ENCODE data around the gene ISG20L2. TPM values are rescaled to one million over a fixed set of nuclear protein-coding genes. Genes with fewer than 3 reads are reported as not detected.

ISG20L2 gene, protein sequence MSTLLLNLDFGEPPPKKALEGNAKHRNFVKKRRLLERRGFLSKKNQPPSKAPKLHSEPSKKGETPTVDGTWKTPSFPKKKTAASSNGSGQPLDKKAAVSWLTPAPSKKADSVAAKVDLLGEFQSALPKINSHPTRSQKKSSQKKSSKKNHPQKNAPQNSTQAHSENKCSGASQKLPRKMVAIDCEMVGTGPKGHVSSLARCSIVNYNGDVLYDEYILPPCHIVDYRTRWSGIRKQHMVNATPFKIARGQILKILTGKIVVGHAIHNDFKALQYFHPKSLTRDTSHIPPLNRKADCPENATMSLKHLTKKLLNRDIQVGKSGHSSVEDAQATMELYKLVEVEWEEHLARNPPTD
- total RNA-seq (76.7 TPM), polyA plus RNA-seq (10 to 100 TPM; 15.8 to 17.8 (median 17.0) TPM)

DNA sequence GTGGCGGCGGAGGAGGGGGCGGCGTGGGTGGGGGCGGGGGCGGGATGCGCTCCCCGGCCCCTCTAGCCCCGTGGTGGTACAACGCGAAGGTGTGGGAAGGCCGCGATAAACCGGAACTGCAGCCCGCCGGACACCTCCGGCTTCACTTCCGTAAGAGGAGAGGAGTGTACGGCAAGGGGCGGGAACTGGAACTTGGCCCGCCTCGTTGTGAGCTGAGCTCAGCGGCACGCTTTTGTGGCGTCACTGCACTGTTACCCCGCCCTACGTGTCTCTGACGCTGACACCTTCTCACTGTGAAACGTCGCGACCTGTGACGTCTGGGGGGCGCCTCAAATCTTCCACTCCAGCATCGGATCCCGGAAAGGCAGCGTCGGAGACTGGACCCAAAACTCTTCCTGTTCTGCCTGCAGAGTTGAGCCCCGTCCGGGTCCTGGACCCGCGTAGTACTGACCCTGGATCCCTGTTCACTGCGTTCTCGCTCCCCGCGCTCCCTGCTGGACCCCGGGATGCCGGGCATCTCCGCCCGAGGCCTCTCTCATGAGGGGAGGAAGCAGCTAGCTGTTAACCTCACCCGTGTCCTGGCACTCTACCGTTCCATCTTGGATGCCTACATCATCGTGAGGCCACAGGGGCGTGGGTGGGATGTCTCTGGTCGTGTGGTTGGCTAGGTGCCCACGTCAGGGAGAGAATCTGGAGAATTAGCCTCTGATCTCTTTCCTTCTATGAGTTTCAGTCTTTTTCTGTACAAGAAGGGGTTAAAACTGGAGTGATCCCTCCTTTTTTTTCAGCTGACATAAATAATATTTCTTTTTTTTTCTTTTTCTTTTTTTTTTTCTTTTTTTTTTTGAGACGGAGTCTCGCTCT, at the start of gene ISG20L2:
TSS of gene ISG20L2 (minus strand) at position 168 of the 864 bp plus-strand sequence. CDS start 1,114 bp downstream, outside the sequence.
- H3K27ac ChIP-seq (ENCODE audit: insufficient read depth, low read length, poor library complexity, severe bottlenecking), result peak within 1 kb of the TSS; percentile 99
- Mint-ChIP-seq H3K4me1 (peaks cover under 1 to 25% (median 17%) of the 10 kb centered on the region in 4 donors), H3K27ac (peak within 1 kb of the TSS in 2 of 3 donors; percentile 86 to 96), H3K36me3 (peaks cover 12% of the 10 kb centered on the region), H3K4me3 (peak within 1 kb of the TSS in 1 of 4 donors; percentile 66), H3K9me3 (no peaks in the 10 kb centered on the region), H3K27me3 (no peaks in the 10 kb centered on the region)
- peaks cover 15% of the 10 kb centered on the region for H3K36me3 ChIP-seq (ENCODE audit: control insufficient read depth, insufficient read depth, low read length)
- no peaks in the 10 kb centered on the region for H3K9me3 ChIP-seq (ENCODE audit: control insufficient read depth in 2 of 2, low read length in 2 of 2)
- DNase-seq (peak; percentile 95 to 99 (median 96)), ATAC-seq (ENCODE audit: low read depth in 2 of 2) (peak; percentile 94)
- H3K27me3 ChIP-seq (ENCODE audit: control insufficient read depth, insufficient read depth, low read length), result no peaks in the 10 kb centered on the region
- peaks cover 48% of the 10 kb centered on the region for H3K4me1 ChIP-seq (ENCODE audit: control insufficient read depth, insufficient read depth, low read length, poor library complexity, severe bottlenecking)
- H3K4me3 ChIP-seq (ENCODE audit: low read depth, low read length), result peak within 1 kb of the TSS; percentile 96

DNA sequence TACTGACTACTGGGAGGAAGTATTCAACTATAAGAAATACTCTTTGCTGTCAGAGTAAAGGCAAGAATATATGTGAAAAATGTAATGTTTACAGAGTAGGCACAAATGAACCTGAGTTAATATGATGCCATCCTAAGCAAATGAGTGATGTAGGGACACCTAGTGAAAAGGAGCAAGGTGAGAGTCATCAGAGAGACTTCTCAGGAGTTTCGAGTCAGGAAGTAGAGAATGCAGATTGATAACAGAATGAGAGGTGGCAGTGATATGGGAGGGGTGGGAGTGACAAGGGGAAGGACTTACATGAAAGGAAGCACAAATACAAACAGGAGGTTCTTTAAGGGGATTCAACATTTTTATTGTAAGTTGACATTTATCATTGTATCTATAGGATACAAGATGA, 49.0 kb upstream of the ISG20L2 start:
- no peaks in the 10 kb centered on the region for H3K27me3 ChIP-seq (ENCODE audit: control insufficient read depth, insufficient read depth, low read length)
- Mint-ChIP-seq H3K27me3 (no peaks in the 10 kb centered on the region), H3K36me3 (peaks cover 18% of the 10 kb centered on the region), H3K27ac (peak overlapping the region; percentile 2 to 57 (median 32)), H3K4me1 (peaks cover 23 to 56% (median 48%) of the 10 kb centered on the region in 4 donors), H3K9me3 (no peaks in the 10 kb centered on the region), H3K4me3 (peak overlapping the region in 1 of 4 donors; percentile 44)
- no peak overlapping the region for H3K27ac ChIP-seq (ENCODE audit: insufficient read depth, low read length, poor library complexity, severe bottlenecking)
- peaks cover 27% of the 10 kb centered on the region for H3K4me1 ChIP-seq (ENCODE audit: control insufficient read depth, insufficient read depth, low read length, poor library complexity, severe bottlenecking)
- H3K36me3 ChIP-seq (ENCODE audit: control insufficient read depth, insufficient read depth, low read length), result peaks cover 23% of the 10 kb centered on the region
- H3K9me3 ChIP-seq (ENCODE audit: control insufficient read depth in 2 of 2, low read length in 2 of 2), result no peaks in the 10 kb centered on the region
- no peak for DNase-seq
- no peak overlapping the region for H3K4me3 ChIP-seq (ENCODE audit: low read depth, low read length)
- no peak for ATAC-seq (ENCODE audit: low read depth in 2 of 2)

DNA sequence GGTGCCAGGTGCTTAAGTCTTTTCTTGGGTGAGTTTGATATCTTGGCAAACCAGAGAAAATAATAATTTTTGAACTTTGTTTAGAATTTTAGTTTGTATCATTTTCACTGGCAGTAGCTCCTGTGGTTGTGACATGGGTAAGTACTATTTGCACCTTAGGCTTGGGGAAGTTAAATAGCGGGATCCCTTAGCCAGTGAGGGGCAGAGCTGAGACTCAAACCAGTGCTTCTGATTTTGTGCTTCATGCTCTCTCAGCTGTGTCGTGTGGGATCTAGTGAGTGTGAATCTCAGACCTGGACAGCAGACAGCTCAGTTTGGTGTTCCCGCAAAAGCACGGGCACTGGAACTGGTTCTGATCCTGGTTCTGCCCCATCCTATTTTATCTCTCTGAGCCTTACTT, 48.4 kb upstream of the ISG20L2 start:
- Mint-ChIP-seq H3K9me3 (no peaks in the 10 kb centered on the region), H3K27ac (peak overlapping the region in 2 of 3 donors; percentile 5 to 32), H3K36me3 (peaks cover 12% of the 10 kb centered on the region), H3K4me1 (peaks cover 17 to 57% (median 50%) of the 10 kb centered on the region in 4 donors), H3K27me3 (no peaks in the 10 kb centered on the region), H3K4me3 (no peak overlapping the region)
- H3K27ac ChIP-seq (ENCODE audit: insufficient read depth, low read length, poor library complexity, severe bottlenecking), result no peak overlapping the region
- H3K4me1 ChIP-seq (ENCODE audit: control insufficient read depth, insufficient read depth, low read length, poor library complexity, severe bottlenecking), result peaks cover 27% of the 10 kb centered on the region
- H3K4me3 ChIP-seq (ENCODE audit: low read depth, low read length), result no peak overlapping the region
- no peaks in the 10 kb centered on the region for H3K27me3 ChIP-seq (ENCODE audit: control insufficient read depth, insufficient read depth, low read length)
- H3K36me3 ChIP-seq (ENCODE audit: control insufficient read depth, insufficient read depth, low read length), result peaks cover 17% of the 10 kb centered on the region
- DNase-seq, result no peak
- no peaks in the 10 kb centered on the region for H3K9me3 ChIP-seq (ENCODE audit: control insufficient read depth in 2 of 2, low read length in 2 of 2)
- no peak for ATAC-seq (ENCODE audit: low read depth in 2 of 2)

DNA sequence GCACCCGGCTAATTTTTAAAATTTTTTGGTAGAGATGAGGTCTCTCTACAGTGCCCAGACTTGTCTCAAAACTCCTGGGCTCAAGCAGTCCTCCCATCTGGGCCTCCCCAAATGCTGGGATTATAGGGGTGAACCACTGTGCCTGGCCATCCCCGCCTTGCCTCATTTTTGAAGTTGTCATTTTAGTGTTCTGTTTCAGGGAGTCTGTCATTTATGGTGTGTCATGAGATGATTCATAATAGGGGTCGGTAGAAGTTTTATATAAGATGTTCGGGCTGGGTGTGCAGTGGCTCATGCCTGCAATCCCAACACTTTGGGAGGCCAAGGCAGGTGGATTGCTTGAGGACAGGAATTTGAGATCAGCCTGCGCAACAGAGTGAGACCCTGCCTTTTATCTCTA, 47.2 kb upstream of the ISG20L2 start:
- H3K27me3 ChIP-seq (ENCODE audit: control insufficient read depth, insufficient read depth, low read length), result no peaks in the 10 kb centered on the region
- H3K4me1 ChIP-seq (ENCODE audit: control insufficient read depth, insufficient read depth, low read length, poor library complexity, severe bottlenecking), result peaks cover 33% of the 10 kb centered on the region
- H3K9me3 ChIP-seq (ENCODE audit: control insufficient read depth in 2 of 2, low read length in 2 of 2), result no peaks in the 10 kb centered on the region
- DNase-seq (no peak), ATAC-seq (ENCODE audit: low read depth in 2 of 2) (no peak)
- no peak overlapping the region for H3K27ac ChIP-seq (ENCODE audit: insufficient read depth, low read length, poor library complexity, severe bottlenecking)
- H3K4me1 Mint-ChIP-seq, result peaks cover 15 to 57% (median 46%) of the 10 kb centered on the region in 4 donors
- H3K4me3 ChIP-seq (ENCODE audit: low read depth, low read length), result no peak overlapping the region
- H3K4me3 Mint-ChIP-seq, result peak overlapping the region in 1 of 4 donors; percentile 45
- H3K36me3 Mint-ChIP-seq, result peaks cover 8% of the 10 kb centered on the region
- no peaks in the 10 kb centered on the region for H3K27me3 Mint-ChIP-seq
- H3K27ac Mint-ChIP-seq, result peak overlapping the region in 1 of 3 donors; percentile 47
- H3K9me3 Mint-ChIP-seq, result no peaks in the 10 kb centered on the region
- H3K36me3 ChIP-seq (ENCODE audit: control insufficient read depth, insufficient read depth, low read length), result peaks cover 20% of the 10 kb centered on the region

DNA sequence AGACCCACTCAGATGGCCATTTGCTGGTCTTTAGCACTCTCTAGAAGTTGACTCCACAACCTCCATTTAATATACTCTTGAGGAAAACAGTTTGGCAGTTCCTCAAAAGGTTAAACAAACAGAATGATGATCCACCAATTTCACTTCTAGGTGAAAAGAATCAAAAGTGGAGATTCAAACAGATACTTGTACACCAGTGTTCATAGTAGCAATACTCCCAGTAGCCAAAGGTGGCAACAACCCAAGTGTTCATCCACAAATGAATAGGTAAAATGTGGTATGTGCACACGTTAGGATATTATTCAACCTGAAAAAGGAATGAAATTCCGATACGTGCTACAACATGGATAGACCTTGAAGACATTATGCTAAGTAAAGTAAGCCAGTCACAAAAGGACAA, 45.0 kb upstream of the ISG20L2 start:
- H3K27me3 Mint-ChIP-seq, result no peaks in the 10 kb centered on the region
- H3K9me3 Mint-ChIP-seq, result no peaks in the 10 kb centered on the region
- Histone ChIP-seq H3K36me3 (ENCODE audit: control insufficient read depth, insufficient read depth, low read length) (peaks cover 22% of the 10 kb centered on the region), H3K4me1 (ENCODE audit: control insufficient read depth, insufficient read depth, low read length, poor library complexity, severe bottlenecking) (peaks cover 53% of the 10 kb centered on the region), H3K4me3 (ENCODE audit: low read depth, low read length) (no peak overlapping the region), H3K27me3 (ENCODE audit: control insufficient read depth, insufficient read depth, low read length) (no peaks in the 10 kb centered on the region), H3K9me3 (ENCODE audit: control insufficient read depth in 2 of 2, low read length in 2 of 2) (no peaks in the 10 kb centered on the region), H3K27ac (ENCODE audit: insufficient read depth, low read length, poor library complexity, severe bottlenecking) (no peak overlapping the region)
- ATAC-seq (ENCODE audit: low read depth in 2 of 2) (no peak), DNase-seq (peak in 1 of 3 donors; percentile 29)
- H3K4me3 Mint-ChIP-seq, result peak overlapping the region in 1 of 4 donors; percentile 60
- peak overlapping the region in 1 of 3 donors; percentile 47 for H3K27ac Mint-ChIP-seq
- peaks cover 18% of the 10 kb centered on the region for H3K36me3 Mint-ChIP-seq
- peaks cover 24 to 76% (median 56%) of the 10 kb centered on the region in 4 donors for H3K4me1 Mint-ChIP-seq

DNA sequence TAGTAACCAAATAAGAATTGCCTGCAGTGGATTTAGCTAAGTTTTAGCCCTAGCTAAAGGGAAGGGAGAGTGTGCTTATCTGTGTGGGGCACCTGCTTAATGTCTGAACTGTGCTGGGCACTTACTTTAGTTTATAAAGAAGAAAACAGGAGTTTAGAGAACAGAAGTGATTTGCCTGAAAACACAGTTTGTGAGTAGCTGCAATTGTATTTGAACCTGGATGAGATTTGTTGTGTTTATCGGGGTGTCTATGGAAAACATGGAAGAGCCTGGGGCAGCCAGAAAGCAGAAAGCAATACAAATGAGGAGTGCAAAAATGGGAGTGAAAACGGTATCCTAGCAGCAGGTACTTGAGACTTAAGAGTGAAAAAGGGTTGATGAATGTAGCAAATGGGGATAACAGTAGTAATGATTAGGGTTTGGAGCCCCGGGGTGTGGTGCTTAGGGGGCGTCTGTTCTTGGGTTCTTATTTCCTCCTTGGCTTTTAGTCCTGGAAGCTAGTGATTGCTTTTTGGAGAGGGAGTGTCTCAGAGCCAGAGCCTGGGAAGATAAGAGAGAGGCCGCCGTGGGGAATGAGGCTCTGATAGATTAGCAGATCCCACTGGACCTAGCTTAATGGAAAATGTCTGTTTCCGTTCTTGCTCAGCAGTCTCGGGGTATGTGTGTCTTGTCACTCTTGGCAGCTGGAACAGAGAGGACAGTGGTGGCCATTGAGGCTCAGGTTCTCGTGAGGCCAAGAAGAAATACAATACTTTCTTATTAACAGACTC, 44.3 kb upstream of the ISG20L2 start:
- Mint-ChIP-seq H3K27me3 (no peaks in the 10 kb centered on the region), H3K4me3 (peak overlapping the region in 1 of 4 donors; percentile 60), H3K27ac (peak overlapping the region; percentile 1 to 50 (median 47)), H3K4me1 (peaks cover 25 to 76% (median 54%) of the 10 kb centered on the region in 4 donors), H3K9me3 (no peaks in the 10 kb centered on the region), H3K36me3 (peaks cover 21% of the 10 kb centered on the region)
- Histone ChIP-seq H3K36me3 (ENCODE audit: control insufficient read depth, insufficient read depth, low read length) (peaks cover 22% of the 10 kb centered on the region), H3K4me3 (ENCODE audit: low read depth, low read length) (no peak overlapping the region), H3K27ac (ENCODE audit: insufficient read depth, low read length, poor library complexity, severe bottlenecking) (no peak overlapping the region), H3K27me3 (ENCODE audit: control insufficient read depth, insufficient read depth, low read length) (no peaks in the 10 kb centered on the region), H3K4me1 (ENCODE audit: control insufficient read depth, insufficient read depth, low read length, poor library complexity, severe bottlenecking) (peaks cover 58% of the 10 kb centered on the region), H3K9me3 (ENCODE audit: control insufficient read depth in 2 of 2, low read length in 2 of 2) (no peaks in the 10 kb centered on the region)
- ATAC-seq (ENCODE audit: low read depth in 2 of 2), result no peak
- DNase-seq, result no peak

DNA sequence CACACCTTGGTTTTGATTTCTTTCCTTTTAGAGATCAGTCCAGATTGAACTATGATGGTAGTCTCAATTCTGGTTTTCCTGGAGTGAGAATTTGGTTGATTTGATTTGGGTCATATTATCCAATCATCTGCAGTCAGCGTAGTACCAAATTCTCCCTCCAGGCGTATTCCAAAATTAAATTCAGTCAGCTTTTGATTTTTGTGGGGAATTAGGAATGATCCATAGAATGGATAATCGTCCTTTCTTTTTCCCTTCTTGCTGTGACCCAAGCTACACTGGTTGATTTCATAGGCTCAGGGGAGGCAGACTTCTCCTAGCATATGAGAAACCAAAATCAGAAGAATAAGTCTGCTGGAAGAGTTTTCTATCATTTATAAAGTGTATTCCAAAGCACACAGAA, 43.7 kb upstream of the ISG20L2 start:
- Histone ChIP-seq H3K4me1 (ENCODE audit: control insufficient read depth, insufficient read depth, low read length, poor library complexity, severe bottlenecking) (peaks cover 54% of the 10 kb centered on the region), H3K9me3 (ENCODE audit: control insufficient read depth in 2 of 2, low read length in 2 of 2) (no peaks in the 10 kb centered on the region), H3K36me3 (ENCODE audit: control insufficient read depth, insufficient read depth, low read length) (peaks cover 22% of the 10 kb centered on the region), H3K4me3 (ENCODE audit: low read depth, low read length) (no peak overlapping the region), H3K27ac (ENCODE audit: insufficient read depth, low read length, poor library complexity, severe bottlenecking) (no peak overlapping the region), H3K27me3 (ENCODE audit: control insufficient read depth, insufficient read depth, low read length) (no peaks in the 10 kb centered on the region)
- H3K27ac Mint-ChIP-seq, result peak overlapping the region in 1 of 3 donors; percentile 47
- H3K4me3 Mint-ChIP-seq, result peak overlapping the region in 1 of 4 donors; percentile 60
- H3K36me3 Mint-ChIP-seq, result peaks cover 21% of the 10 kb centered on the region
- DNase-seq (no peak), ATAC-seq (ENCODE audit: low read depth in 2 of 2) (no peak)
- H3K4me1 Mint-ChIP-seq, result peaks cover 21 to 70% (median 48%) of the 10 kb centered on the region in 4 donors
- H3K27me3 Mint-ChIP-seq, result no peaks in the 10 kb centered on the region
- H3K9me3 Mint-ChIP-seq, result no peaks in the 10 kb centered on the region

Data from CD4-positive, CD25-positive, alpha-beta regulatory T cell (primary cell).